ENCODE data around the gene RAD18.

DNA sequence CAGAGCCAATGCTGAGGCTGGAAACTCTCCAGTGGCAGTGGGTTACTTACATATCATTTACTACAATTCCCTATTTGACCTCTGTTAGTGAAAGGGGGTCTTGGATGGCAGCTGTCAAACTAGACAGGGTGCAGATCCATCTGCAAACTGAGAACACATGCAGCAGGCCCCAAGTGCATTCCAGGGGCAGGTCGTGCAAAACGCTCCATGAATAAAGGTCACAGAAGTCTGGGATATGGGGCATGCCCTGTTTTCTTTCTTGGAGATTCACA, 25.0 kb upstream of the RAD18 start:
- TF ChIP-seq, protein P1, sequence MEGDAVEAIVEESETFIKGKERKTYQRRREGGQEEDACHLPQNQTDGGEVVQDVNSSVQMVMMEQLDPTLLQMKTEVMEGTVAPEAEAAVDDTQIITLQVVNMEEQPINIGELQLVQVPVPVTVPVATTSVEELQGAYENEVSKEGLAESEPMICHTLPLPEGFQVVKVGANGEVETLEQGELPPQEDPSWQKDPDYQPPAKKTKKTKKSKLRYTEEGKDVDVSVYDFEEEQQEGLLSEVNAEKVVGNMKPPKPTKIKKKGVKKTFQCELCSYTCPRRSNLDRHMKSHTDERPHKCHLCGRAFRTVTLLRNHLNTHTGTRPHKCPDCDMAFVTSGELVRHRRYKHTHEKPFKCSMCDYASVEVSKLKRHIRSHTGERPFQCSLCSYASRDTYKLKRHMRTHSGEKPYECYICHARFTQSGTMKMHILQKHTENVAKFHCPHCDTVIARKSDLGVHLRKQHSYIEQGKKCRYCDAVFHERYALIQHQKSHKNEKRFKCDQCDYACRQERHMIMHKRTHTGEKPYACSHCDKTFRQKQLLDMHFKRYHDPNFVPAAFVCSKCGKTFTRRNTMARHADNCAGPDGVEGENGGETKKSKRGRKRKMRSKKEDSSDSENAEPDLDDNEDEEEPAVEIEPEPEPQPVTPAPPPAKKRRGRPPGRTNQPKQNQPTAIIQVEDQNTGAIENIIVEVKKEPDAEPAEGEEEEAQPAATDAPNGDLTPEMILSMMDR (IDR thresholded peaks at IDR 0.05) = no peak
- TF ChIP-seq POLR2A (IDR thresholded peaks at IDR 0.05) = no peak

All from ovary (tissue), 3 donors.